Suprapubic skin (tissue), 3 donors: ENCODE data around the gene ZNF775.

Source experiments
- CTCF ChIP-seq, 2 donors: fragments of 200-600 bp in 1 of 2; fragments of 450-650 bp in 1 of 2; sonication (generic) in 1 of 2; IDR thresholded peaks; one replicate each; pipeline ENCODE4 v1.5.1; 2016 to 2019; ENCODE audit warnings: antibody characterized with exemption in 2 of 2, mild to moderate bottlenecking in 1 of 2, moderate library complexity in 1 of 2
- POLR2A ChIP-seq, 2 donors: fragments of 450-650 bp; IDR thresholded peaks; one replicate each; pipeline ENCODE4 v1.6.1; 2017; ENCODE audit warnings: antibody characterized with exemption in 2 of 2, mild to moderate bottlenecking in 2 of 2, moderate library complexity in 2 of 2

GRCh38 chr7:150379441-150380379 is 580 bp downstream of the ZNF775 start:
- TF ChIP-seq CTCF (IDR thresholded peaks at IDR 0.05) (no peak), POLR2A (IDR thresholded peaks at IDR 0.05) (no peak)
